GM13976 (cell line): ENCODE measurements around the gene P4HTM.

ENCODE experiments used
- DNase-seq: peaks from one replicate; pipeline ENCODE4 v3.0.0; 2012; ENCODE audit warnings: low spot score
- CTCF ChIP-seq: IDR thresholded peaks from 2 replicates; pipeline ENCODE4 v1.5.1; 2012; ENCODE audit warnings: borderline replicate concordance, mild to moderate bottlenecking; ENCODE audit not compliant: insufficient read depth; ENCODE audit errors: extremely low read depth, missing control alignments, control extremely low read depth
- in situ Hi-C: fragments of 300-500 bp; cut with MboI; formaldehyde crosslinking; loops from one replicate; pipeline ENCODE4 v1.12.0; 2022; ENCODE audit warnings: low sequenced_read_pairs, mixed read lengths, inconsistent platforms; ENCODE audit not compliant: unreplicated experiment

Gene P4HTM

DNA sequence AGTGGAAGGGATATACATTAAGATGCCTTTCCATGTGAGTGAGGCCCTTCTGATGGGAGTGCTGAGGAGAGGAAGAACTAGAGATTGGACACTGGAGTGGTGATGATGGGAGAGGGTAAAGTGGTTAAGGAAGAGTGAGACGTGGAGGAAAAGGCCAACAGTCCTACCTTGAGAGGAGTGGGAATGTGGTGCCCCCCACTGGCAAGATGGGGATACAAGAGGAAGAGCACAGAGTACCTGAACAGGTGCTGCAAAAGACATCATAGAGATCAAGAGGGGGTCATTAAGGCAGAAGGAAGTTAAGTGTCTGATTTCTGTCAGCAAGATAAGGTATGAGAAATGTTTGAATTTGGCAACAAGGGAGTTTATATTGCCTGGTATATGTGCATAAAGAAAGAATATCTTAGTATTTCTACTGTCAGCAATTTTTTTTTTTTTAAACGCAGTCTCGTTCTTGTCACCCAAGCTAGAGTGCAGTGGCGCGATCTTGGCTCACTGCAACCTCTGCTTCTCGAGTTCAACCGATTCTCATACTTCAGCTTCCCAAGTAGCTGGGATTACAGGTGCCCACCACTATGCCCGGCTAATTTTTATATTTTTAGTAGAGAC, 37.4 kb upstream of the P4HTM start:
- DNase-seq = peak; percentile 44
- in situ Hi-C loops = no loop called here
- TF ChIP-seq CTCF = peak; percentile 58

DNA sequence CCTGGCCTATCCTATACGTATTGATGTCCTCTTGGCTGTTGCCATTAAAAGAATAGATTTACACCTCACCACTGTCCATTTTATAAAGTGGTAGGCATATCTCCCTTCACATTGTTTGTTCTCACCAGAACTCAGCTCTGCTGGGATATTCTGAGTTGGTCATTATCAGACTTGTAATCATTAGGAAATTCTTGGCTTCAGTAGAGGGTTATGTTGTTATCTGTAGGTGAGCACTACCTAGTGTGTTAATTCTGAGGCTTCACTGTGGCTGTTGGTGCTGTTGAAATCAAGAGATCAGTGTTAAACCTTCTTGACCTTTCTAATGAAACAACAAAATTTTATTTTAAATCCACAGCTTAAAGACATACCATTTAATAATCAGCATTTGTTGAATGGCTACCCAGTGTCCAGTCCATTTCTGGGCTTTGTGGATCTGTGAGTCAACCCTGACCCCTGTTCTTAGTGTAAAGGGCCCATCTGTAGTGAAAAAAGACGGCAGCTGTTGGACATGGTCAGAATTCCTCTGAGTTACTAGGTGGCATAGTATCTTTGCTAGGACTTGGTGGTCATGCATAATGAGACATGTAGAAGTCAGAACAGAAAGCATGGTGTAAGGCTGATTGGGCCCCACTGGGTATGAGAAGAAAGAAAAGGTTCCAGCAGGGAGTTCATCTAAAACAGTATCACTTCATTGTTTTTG, 32.9 kb upstream of the P4HTM start:
- in situ Hi-C loops = no loop called here
- DNase-seq = no peak
- TF ChIP-seq CTCF = no peak

- in situ Hi-C loops = no loop called here
- peak; percentile 42 for DNase-seq
Measured at GRCh38 chr3:48960841-48961413, 29.1 kb upstream of the P4HTM start.

GRCh38 chr3:48962340-48962739, 27.7 kb upstream of the P4HTM start:
- no peak for TF ChIP-seq CTCF
- DNase-seq = no peak
- in situ Hi-C loops = no loop called here

More at GRCh38 chr3:48960841-48961413, 29.1 kb upstream of the P4HTM start:
- no peak for TF ChIP-seq CTCF

DNA sequence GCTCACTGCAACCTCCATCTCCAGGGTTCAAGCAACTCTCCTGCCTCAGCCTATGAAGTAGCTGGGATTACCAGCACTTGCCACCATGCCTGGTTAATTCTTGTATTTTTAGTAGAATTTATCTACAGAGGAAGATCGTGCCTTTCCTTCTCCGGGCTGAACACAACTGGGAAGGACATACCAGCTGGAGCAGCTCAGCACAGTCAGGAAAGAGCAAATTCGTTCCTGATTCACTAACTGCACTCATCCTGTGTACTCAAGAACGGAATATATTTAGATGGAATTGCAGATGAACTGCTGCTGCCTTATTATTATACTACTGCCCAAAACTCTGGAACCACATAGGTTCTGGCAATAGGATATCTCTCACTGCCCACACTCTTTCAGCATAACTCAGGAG, 27.1 kb upstream of the P4HTM start:
- no peak for TF ChIP-seq CTCF
- in situ Hi-C loops = no loop called here
- no peak for DNase-seq

DNA sequence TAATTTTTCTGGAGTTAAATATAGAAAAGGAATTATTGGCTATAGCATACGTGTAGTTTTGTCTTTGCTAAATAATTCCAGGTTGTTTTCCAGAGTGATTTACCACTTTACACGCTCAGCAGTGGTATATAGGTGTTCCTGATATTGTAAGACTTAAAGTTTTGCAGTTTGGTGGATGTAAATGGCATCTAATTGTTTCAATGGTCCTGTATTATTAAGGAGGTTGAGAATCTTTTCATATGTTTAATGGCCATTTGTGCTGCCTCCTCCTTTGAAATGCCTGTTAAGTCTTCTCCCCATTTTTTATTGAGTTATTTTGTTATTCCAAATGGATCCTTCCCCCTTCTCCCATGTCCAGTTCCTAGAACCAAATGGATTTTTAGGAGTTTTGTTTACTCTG, 26.4 kb upstream of the P4HTM start:
- in situ Hi-C loops = no loop called here
- no peak for DNase-seq
- no peak for TF ChIP-seq CTCF
